MV-4-11 (cell line): ENCODE data around the gene CLDND2.

Experiments used
- DNase-seq: peaks from one replicate; lab custom pipeline; 2025; lab: John Stamatoyannopoulos, UW

CLDND2 gene

GRCh38 chr19:51331193-51331592 lies 37.6 kb downstream of the CLDND2 start:
- DNase-seq: no peak

GRCh38 chr19:51330366-51330765 lies 38.4 kb downstream of the CLDND2 start:
- no peak for DNase-seq

GRCh38 chr19:51329411-51329810 lies 39.4 kb downstream of the CLDND2 start:
- no peak for DNase-seq

GRCh38 chr19:51327066-51328001 lies 41.5 kb downstream of the CLDND2 start:
- peak; percentile 76 for DNase-seq

- no peak for DNase-seq
Observed at GRCh38 chr19:51326216-51327065, 42.4 kb downstream of the CLDND2 start.

- DNase-seq: peak; percentile 45
Observed at GRCh38 chr19:51325161-51325976, 43.4 kb downstream of the CLDND2 start.

GRCh38 chr19:51324167-51324481 lies 44.7 kb downstream of the CLDND2 start:
- no peak for DNase-seq

- no peak for DNase-seq
Observed at GRCh38 chr19:51323481-51324166, 45.2 kb downstream of the CLDND2 start.

- DNase-seq: no peak
Observed at GRCh38 chr19:51321799-51322198, 47.0 kb downstream of the CLDND2 start.

GRCh38 chr19:51320280-51320657 lies 48.5 kb downstream of the CLDND2 start:
- no peak for DNase-seq

GRCh38 chr19:51319649-51320279 lies 49.0 kb downstream of the CLDND2 start:
- no peak for DNase-seq

- DNase-seq: no peak
Observed at GRCh38 chr19:51318687-51319648, 49.8 kb downstream of the CLDND2 start.

GRCh38 chr19:51317968-51318367 lies 50.8 kb downstream of the CLDND2 start:
- DNase-seq: no peak

GRCh38 chr19:51317376-51317775 lies 51.4 kb downstream of the CLDND2 start:
- peak; percentile 37 for DNase-seq
